Kasumi-1 (cell line): ENCODE measurements around the gene KRT36.

Experiments
- DNase-seq, 2 experiments: peaks; one replicate each; lab custom pipeline; 2025; lab: John Stamatoyannopoulos, UW

Gene KRT36

DNA sequence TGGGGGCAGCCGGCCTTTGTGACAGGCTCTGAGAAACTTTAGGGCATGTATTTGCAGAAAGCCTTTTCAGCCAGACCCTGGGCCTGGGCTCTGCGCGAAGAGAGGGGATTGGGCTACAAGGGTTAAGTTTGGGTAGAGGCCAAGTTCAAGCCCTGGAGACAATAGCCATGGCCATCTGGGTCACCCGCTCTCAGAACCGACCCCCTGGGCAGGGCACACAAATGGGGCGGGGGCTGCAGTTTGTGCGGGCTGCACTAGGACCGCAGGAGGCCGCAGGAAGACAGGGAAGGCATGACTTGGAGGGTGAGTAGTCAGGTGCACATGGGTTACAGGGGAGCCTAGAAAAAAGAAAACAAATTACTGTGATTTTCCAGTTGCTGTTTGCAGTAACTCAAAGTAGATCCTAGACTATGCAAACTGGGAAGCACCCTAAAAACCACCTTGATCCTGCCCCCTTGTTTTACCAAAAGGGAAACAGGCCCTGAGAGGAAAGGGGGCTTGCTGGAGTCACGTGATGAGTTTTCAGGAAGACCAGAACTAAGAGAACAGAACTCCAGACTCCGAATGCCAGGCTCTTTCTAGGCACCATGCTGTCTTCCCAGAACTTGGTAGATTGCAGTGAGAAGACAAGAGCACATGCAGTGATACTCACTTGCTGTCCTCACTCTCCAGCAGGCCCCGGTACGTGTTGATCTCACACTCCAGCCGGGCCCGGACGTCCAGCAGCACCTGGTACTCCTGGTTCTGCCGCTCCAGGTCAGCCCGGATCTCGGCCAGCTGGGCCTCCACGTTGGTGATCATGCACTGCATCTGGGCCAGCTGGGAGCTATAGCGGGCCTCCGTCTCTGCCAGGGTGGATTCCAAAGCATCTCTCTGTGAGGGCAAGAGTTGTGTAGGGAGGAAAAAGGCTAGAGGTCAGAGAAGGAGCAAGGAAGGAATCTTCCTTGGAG is 12.6 kb downstream of the KRT36 start:
- no peak for DNase-seq

DNA sequence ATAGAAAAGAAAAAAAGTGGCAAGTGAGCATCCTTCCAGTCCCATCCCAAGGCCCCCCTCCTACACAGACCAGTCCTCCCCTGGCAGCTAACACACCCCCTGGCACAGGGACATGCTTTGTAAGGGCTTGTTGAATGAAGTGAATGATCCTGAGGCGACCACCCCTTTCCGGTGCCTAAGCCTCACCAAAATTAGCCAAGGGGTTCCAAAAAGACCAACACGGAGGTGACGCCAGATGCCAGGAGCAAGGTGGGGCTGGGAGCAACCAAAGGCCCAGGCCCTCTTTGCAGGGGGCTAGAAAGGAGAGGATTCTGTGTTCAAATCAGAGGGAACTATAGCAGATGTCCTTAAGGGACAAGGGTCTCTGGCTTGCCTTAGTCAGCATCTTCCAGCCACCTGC is 14.3 kb downstream of the KRT36 start:
- no peak for DNase-seq

DNA sequence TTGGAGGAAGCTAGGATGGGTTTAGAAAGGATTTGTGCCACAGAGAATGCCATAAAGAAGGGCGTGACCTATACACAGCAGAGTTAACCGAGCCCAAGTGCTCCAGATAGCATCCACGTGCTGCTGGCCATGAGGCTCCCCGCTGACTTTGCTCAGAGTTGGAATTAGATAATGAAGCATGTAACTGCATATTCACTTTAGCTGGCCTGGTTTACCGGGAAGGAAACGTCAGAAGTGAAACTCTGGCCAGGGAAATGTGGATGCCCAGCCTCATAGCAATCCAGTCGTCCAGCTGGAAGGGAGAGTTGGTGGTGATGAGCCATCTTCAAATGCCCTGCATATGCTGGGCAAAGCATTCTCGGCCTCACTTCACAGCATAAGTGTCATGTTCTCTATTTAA is 14.8 kb downstream of the KRT36 start:
- DNase-seq: no peak

DNA sequence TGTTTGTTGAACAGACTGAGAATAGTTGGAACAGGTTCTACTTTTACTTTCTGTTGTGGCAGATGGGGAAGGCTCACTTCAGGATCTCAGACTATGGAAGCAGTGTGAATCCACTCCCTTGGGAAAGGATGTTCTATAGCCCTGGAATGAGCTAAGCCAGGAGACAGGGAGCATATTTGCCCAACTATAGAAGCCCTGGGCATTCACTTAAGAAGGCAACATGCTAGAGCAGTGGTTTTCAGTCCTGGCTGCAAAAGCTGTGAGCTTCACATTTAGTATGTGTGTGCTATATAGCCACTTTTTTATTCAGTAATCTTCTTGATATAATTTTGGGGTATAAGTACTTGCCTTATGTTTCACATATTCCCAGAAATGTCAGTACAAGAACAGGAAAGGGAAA is 21.4 kb downstream of the KRT36 start:
- DNase-seq: no peak

DNA sequence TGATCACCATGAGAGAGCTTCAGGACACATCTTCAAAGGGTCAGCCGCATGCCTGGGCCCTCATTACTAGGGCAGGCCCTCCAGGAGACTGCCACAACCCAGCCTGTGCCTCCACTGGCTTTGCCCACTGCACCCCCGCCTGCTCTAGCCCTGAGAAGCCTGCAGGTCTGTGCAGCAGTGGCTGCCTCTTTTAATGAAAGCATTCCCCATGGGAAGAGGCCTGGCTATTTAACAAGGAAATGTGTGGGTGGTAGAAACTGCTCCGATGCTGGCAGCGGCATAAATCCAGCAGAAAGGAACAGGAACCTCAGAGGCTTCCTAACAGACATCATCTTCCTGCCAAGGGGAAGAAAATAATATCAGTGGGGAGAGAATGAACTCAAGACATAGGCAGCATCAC is 22.1 kb downstream of the KRT36 start:
- no peak for DNase-seq

DNA sequence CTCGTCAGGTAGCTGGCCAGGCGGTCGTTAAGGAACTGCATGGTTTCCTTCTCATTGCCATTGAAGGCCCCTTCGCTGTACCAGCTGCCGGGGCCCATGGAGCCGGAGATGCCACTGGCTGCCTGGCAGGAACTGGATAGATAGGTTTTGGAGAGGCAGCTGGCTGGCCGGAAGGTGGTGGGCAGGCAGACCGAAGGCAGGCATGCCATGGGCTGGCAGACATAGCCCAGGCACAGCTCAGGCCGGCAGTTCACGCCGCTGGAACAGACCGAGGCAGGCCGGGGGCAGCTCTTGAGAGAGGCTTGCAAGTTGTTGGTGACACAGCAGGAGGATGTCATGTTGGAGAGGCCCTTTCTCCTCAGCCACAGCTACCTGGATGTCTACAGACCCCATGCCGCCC is 22.7 kb downstream of the KRT36 start, which contains the start of gene KRT32:
Gene KRT32 (minus strand): TSS at position 399 of the 400 bp plus-strand sequence. CDS start 61 bp downstream, at position 338.
- no peak for DNase-seq

DNA sequence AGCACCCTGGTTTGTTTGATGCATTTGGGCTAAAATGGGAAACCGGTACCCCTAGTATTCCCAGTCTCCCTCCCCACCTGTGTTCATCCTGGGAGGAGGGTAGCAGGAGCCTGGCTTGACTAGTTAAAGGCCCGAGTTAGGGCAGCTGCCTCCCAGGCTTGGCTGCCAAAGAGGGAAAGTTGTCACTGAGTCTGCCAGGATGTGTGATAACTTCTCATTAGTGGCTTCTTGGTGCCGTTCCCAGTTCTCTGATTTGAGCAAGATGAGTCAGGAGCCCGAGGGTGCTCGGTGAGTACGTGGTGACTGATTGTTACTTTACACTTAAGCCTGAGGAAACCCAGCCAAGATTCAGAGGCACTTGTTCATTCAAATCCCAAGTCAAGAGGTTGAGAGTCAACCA is 25.0 kb downstream of the KRT36 start:
- no peak for DNase-seq

DNA sequence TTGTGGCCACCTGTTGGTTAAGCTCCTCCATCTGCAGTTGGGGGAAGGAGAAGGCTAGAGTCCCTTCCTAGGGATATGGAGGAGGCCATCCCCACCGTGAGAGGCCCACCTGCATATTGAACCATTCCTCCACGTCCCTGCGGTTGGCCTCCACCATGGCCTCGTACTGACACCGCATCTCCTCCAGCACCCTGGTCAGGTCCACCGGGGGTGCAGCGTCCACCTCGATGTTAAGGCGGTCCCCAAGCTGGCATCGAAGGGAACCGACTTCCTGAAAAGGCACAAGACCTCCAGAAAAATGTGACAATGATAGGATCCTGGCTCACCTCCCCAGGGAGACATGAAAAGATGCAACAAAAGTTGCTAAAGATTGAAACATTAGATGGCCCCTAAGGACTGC is 25.5 kb downstream of the KRT36 start:
- no peak for DNase-seq

DNA sequence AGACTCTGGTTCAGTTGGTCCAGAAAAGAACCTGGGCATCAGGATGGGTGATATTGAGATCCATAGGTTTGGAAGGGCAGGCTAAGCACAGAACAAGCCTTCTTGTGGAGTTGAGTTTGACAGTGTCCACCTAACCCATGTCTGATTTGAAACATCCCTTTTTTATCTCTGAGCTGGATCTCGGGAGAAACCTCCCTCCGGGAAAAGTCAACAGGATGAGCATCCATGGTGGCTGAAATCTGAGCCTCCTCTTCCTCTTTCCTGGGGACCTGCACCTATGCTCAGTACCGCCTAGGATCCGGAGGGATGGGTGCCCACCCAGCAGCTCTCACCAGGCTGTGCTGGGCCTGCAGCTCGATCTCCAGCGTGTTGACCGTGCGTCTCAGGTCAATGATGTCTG is 26.0 kb downstream of the KRT36 start:
- DNase-seq: no peak

DNA sequence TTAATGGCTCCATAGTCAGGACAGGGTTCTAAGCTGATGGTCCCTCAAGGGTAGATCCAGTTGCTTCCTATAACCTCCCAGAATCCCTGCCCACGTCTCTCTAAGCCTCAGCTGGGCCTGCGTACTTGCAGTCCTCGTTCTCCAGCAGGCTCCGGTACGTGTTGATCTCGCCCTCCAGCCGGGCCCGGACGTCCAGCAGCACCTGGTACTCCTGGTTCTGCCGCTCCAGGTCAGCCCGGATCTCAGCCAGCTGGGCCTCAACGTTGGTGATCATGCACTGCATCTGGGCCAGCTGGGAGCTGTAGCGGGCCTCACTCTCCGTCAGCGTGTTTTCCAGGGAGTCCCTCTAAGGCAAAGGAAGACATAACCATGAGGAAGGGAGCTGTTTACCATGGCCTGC is 27.0 kb downstream of the KRT36 start:
- no peak for DNase-seq

DNA sequence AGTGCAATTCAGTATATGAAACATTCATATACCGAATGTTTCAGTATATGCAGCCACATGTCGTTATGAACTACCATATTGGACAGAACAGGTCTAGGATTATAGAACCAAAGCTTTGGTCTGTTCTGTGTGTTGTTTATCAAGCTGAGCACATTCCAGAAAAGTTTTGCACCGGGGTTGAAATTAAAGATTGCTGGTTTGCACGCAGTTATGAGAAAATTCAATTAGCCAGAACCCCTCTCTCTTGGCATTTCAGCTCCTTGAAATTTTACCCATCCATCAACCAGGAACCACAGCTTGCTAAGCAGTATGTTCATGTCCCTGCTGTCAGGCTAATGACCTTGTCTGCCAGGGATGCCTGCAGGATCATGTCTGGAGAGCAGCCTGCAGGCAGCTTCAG is 32.0 kb downstream of the KRT36 start:
- DNase-seq: no peak

DNA sequence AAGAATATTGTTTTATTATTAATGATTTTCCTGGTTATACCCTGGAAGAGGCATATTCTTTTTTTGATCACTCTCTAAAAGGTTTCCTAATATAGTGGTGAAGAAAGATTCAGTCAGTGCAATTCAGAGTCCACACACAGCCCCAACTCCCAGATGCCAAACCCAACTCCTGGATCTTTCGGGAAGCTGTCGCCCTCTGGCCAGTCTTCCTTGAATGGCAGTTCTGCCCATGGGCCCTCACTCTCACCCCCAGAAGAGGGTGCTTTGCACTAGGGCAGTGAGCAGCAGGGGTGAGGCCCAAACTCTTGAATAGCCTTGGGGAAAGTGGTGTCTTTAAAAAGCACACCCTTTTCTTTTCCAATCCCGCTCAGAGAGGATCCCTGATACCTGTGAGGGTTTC is 33.5 kb downstream of the KRT36 start:
- no peak for DNase-seq

DNA sequence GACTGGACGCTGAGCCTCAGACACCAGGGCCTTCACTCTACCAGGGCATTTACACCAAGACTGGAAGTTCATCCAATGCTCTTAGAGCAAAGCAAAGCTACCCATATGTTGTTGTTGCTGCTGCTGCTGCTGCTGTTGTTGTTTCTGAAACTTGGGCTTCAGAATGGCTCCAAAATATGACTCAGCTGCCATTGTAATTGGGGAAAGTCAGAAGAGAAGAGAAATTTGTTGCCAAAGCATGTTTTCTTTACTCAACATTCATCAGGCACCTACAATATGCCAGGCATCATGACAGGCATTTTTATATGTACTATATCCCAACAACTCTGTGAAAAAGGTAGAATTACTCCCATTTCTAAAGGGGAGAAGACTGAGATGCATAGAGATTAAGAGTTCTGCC is 34.5 kb downstream of the KRT36 start:
- no peak for DNase-seq

DNA sequence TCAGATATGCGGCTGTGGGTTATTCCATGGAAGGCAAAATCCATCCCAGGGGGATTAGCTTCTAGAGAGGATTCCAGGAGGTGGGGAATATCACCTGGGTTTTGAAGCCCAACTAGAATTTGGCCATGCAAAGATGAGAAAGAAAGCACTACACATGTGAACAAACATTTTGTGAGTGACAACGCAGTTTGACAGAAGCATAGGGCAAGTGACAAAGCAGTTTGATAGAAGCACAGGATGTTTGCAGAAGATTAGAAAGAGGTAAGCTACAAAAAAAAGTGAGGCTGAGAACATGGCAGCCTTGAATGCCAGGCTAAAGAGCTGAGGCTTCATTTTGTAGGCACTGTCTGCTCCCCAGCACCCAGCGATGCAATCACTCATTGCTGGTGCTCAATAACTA is 36.6 kb downstream of the KRT36 start:
- DNase-seq: no peak

DNA sequence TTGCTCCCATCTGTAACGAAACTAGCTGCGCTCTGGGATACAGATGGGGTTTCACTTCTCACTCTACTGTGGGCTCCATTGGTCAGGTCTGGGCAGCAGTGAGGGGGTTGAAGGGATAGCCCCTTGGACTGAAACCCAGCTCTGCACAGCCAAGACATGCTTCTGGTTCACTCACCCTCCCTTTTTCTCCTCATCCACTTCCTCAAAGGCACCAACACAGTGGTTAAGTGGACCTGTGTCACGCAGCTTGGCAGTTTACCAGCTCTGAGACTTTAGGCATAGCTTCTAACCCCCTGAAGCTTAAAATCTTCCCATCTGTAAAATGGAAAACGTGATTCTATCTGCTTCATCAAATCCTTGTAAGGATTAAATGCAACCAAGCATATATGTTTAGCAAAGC is 37.4 kb downstream of the KRT36 start:
- no peak for DNase-seq

DNA sequence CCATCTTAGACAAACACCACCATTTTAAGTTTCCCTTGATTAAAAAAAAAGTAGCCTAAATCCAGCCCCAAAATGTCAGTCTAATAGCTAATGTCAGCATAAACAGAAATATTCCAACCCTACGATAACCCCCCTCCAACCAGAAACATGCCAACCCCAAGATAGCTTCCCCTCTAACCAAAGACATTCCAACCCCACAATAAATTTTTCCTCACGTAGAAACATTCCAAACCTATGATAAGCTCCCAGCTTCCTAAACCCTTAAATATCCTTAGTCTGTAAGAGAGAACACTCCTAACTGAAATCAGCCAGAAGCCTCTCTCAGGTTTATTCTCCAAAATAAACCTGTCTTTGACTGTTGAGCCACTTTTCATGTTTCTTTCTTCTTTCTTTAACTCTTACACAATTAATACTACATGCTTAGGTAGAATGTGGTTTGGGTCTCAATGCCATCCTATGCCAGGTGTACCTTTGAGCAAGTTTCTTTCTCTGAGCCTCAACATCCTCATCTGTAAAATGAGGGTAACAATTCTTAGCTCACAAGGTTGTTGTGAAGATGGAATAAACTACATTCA is 38.5 kb downstream of the KRT36 start:
- DNase-seq: no peak

DNA sequence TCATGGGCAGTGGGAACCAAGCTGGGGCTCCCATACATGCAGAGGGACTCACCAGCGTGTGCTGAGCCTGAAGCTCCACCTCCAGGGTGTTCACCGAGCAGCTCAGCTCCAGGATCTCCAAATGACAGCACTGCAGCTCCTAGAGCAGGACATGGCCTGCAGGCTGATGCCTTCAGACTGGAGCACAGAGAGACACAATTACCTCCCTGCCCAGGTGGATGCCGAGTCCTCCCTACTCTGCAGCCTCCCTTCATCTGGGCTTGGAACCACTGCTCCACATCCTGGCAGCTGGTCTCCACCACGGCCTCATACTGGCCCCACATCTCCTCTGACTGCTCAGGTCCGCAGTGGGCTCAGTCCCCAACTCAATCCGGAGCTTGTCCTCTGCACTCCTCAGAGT is 40.7 kb downstream of the KRT36 start:
- no peak for DNase-seq

DNA sequence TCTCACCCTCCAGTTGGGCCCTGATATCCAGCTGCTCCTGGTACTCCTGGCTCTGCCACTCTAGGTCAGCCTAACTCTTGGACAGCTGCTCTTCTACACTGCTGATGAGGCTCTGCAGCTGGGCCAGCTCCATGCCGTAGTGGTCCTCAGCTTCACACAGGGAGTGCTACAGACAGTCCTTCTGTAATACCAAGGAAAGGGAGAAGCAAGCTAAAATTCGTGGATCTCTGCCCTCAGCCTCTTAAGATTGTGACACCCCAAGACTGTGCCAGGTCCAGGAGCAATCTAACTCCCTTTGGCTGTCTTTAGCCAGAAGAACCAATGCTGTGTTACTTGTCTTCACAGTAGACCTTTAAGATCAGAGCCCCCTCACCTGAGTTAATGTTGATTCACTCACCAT is 41.2 kb downstream of the KRT36 start:
- no peak for DNase-seq

DNA sequence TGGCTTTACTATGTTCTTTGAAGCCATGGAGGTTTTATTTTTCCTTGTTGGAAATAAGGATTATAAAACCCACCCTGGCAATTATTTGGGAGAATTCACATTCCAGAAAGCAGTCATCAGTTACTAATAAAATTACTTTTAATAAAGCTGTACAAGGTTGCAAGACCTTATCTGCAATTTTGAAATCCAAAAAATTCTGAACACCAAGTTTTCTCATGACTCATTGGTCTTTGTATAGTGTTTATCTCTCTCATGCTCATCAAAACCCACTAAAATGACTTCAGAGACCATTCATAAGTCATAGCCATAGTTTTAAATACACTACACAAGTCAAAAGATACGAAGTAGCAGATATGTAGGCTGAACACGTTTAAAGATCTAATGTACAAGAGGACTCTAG is 42.9 kb downstream of the KRT36 start:
- DNase-seq: no peak

DNA sequence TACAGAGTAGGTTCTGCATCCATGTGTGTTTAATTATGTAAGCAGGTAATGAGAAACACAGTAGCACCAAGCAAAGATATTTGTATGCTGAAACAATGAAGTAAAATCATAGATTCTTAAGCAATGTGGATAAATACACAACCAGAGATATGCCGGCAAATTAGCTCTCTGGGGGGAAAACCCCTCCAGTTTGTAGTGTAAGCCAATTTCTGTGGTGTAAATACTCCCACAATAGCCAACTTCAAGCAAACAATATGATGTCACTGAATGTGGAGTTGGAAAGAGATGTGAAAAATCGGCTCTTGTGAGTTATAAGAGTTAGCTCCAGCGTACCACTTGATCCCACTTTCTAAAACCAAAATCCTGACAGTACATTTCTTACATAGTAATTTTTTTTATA is 45.1 kb downstream of the KRT36 start:
- no peak for DNase-seq

DNA sequence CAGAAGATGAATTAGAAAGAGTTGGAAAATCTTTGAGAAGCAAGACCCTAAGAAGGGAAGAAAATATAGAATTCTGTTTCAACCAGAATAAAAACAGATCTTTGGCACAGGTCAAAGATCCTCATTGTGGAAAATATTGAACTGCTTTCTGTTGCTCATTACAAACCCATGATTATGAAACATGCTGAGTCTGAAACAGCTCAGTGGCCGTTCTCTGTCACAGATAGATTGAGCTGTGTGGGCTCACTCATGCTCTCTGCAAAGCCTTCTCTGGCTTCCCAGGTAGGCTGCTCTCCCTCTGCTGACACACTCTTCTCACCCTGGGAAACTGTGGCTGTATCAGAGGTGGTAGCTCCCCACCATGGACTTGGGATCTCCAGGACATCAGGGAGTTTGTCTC is 45.5 kb downstream of the KRT36 start:
- DNase-seq: no peak

DNA sequence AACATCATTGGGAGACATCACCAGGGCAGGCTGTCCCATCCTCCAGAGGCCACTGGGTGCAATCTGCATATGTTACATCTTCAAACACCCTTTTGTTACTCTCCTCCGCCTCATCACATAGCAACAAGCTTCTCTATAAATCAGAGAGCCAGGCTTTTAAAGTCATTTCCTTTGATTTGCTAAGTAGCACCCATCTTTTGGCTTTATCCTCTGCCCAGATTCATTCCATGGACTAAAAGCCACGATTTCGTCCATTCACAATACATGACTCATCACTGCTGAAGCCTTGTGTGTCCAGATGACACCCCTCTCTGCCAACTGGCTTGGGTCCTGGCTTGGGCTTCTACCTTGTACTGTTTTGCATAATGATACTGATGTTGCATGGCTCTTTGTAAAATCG is 47.0 kb downstream of the KRT36 start:
- DNase-seq: no peak

DNA sequence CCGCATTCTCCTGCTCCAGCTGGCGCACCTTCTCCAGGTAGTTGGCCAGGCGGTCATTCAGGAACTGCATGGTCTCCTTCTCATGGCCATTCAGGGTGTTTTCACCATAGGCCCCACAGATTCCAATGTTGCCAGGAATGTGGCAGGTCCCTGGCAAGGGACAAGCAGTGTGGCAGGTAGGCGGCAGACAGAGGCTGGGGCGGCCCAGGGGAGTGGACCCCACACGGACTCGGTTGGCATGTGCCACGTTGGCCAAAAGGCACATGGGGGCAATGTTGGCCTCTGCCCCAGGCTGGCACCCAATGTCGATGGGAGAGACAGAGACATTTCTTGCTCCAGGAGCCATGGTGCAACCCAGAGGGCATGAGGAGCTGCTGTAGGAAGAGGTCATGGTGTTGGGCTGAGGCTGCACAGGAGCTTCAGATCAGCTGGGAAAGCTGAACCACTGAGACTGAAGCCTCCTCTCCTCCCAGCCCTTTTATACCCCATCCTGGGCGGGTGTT is 49.1 kb downstream of the KRT36 start, which contains the start of gene KRT38:
Gene KRT38 (minus strand): TSS at position 453 of the 503 bp plus-strand sequence. CDS start 62 bp downstream, at position 391.
- DNase-seq: no peak
